GM21360 (cell line): Measurements from ENCODE around the gene COL9A3.

Source experiments
- ATAC-seq: cut with Tn5 transposase; IDR thresholded peaks from one replicate; pipeline ENCODE4 v1.9.1; 2021; ENCODE audit warnings: mild to moderate bottlenecking, moderate library complexity; ENCODE audit not compliant: unreplicated experiment

COL9A3 gene

DNA sequence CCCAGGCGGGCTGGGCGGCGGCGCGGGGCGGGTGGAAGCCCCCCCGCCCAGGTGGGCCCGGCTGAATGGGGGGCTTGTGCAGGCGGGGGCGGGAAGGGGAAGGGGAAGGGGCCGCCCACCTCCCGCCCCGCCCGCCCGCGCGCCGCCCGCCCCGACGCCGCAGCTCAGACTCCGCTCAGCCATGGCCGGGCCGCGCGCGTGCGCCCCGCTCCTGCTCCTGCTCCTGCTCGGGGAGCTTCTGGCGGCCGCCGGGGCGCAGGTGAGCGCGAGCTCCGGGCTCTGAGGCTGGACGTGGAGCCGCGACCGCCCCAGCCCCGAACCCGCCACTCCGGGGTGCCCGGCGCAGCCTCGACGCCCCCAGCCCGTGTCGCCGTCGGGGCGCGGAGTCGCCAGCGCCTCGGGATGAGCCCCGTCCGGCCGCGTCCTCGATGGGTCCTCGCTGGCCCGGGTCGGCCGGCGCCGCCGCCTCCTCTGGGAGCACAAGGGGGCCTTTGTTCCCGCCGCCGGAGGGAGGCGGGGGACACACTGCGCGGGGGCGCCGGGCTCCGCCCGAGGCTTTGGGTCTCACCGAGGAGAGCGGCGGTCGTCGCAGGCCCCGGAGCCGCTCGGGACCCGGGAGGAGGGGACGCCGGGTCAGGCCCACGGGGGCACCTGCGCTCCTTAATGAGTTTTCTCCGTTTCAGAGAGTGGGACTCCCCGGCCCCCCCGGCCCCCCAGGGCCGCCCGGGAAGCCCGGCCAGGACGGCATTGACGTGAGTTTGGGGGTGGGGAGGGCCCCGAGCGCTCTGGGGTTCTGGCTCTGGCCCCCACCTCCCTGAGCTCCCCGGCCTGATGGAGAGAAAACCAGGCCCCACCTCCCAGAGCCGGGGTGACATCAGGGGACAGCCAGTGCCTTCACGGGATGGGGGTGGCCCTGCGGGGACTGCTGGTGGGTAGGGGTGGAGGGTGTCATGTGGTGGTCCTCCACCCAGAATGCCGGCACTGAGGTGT lies at the start of gene COL9A3:
TSS of gene COL9A3 (plus strand) at position 167 of the 990 bp plus-strand sequence. CDS start at position 182, 15 bp downstream.
- ATAC-seq = no peak

GRCh38 chr20:62768234-62768546 lies 48.7 kb upstream of the COL9A3 start:
- no peak for ATAC-seq

GRCh38 chr20:62768551-62769287 lies 48.1 kb upstream of the COL9A3 start:
- ATAC-seq = no peak

- no peak for ATAC-seq
Measured at GRCh38 chr20:62769346-62770071, 47.3 kb upstream of the COL9A3 start.

- no peak for ATAC-seq
Measured at GRCh38 chr20:62770111-62770910, 46.5 kb upstream of the COL9A3 start.

DNA sequence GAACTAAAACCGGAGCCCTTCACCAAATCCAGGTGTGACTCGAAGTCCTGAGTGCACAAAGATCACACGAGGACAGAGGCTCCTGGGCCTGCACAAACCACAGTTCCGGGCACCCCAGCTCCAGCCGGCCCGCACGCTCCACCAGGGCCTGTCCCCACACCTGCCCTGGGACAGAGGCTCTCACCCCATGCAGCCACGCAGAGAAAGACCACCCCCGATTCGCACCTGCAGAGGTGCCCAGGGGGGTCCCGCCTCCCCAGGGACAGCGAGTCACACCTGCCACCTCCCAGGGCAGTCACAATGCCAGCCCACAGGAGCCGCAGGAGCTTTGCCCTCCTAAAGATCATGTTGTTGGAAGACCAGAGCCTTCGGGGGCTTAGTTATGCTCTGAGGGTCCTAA lies 45.9 kb upstream of the COL9A3 start:
- no peak for ATAC-seq

DNA sequence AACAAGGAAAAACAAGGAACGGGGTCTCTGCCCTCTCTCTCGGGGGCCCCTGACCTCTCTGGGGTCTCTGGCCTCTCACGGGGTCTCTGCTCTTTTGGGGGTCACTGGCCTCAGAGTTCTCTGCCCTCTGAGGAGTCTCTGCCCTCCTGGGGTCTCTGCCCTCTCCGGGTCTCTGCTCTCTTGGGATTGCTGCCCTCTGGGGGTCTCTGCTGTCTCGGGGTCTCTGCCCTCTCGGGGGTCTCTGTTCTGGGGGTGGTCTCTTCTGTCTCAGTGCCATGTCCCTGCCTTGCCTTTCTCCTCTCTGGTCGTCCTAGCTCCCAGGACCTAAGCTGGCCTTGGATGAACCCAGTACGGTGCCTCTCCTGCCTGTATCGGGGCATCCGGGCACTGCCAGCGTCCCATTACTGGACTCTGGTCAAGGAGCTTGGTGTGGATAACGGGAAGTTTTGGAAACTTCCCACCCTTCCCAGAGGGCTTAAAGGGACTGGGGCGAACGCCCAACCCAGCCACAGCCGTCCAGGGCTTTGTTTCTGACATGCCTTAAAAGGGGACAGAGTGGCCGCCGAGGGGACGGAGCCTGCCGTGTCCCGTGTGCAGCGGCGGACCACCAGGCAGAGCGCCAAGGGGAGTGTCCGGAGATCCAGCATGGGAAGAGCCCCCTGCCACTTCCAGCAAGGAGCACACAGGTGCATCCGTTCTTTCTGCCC lies 45.3 kb upstream of the COL9A3 start:
- ATAC-seq = no peak

DNA sequence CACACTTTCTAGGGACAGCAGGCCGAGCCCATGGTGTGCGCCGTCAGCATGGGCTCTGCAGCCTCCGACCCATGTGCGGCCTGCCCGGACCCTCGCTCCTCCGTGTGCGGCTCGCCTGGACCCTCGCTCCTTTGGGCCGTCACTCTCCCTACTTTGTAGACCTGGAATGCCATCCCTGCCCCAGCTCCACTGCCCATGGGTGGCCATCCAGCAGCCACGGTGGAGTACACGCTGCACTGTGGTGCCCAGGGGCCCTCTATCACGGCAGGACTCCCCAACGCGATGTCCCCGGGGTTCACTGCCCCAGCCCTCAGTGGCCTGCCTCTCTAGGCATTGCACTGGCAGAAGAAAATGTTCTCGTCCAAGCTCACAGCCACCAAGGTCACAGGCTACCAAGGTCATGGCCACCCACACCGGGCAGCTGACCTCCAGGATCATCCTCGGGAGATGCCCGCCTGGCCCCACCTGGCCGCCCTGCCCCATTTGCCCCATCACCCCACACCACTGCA lies 44.7 kb upstream of the COL9A3 start:
- no peak for ATAC-seq

DNA sequence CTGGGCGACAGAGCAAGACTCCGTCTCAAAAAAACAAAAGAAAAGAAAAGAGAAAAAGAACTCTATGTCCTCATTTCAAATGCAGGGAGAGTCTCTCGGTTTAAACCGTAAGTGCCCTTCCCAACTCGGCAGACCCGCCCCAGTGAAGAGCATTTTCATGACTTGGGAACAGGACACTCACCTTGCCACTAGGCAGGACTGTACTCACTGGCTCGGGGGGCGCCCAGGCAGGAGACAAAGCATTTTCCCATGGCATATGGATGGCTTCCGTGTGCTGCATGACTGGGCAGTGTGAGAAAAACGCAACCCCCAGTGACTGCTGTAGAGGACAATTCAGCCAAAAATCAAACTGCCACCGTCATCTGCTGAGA lies 44.2 kb upstream of the COL9A3 start:
- no peak for ATAC-seq

DNA sequence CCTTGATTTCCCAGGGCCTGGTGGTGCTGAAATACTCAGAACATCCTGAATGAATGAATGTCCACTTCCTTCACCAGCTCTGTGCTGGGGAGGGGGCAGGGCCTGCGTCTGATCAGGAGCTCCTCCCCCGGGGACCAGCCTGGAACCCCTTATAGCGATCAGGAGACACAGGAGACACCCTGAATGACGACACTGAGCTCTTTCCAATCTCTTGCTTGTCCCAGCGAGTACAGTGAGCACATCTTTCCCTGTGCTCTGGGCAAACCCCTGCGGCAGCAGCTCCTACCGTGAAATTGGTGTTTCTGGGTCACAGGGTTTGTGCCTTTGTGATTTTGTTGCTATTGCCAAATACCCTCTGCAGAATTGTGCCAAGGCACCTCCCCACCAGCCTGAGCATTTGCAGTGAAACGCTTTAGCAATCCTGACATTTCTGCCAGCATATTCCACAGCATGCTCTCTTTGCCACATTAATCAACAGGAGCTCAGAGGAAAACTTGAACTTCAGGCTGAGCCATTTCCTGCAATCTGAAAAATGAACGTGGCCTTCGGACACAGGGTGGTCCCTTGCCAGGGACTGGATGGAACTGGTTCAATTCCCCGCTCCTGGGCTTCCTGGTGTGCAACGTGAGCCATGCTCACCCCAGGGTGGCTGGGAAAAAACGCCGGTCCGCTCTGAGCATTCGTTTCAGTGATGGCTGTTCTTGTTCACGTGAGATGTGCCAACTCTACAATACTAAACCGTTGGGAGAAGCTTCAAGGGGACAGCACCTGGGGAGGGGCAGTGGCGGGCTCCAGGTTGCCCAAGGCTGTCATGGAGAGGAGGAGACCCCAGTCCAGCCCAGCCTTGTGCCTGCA lies 43.6 kb upstream of the COL9A3 start:
- no peak for ATAC-seq

DNA sequence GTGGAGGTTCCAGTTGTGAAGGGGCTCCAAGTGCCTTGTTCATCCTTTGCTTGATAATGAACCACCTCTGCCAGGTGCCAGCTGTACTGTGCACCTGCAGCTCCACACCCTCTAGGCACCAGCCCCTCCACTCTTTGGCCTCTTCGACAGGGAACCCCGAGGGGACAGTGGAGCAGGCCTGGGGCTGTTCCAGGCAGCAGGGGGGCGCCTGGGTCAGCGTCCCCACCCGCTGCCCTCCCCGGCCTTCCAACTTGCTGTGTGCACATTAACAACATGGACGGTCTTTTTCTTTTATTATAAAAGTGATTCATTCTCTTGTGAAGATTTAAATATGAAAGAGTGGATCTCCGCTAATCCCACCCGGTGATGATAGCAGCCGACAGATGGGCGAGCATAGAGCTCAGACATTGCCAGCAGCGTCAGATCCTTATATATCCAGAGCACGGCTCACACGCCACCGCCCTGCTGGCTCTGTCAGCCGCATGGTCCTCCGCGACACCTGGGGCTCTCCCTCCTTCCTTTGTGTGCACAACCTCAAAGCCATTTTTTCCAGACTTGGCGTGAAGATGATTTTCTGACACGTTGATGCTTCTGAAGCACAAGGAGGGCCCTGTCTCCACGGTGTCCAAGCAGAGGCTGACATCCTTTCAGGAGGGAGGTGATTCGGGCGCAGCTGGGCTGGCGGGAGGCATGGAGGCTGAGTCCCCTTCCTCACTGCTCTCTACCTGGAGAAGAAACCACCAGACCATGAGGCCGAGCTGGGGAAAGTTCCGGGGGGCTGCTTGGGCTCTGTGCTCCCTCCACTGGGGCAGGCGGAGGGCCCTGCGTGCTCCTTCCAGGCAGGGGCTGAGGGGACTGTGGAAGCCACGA lies 42.8 kb upstream of the COL9A3 start:
- no peak for ATAC-seq

DNA sequence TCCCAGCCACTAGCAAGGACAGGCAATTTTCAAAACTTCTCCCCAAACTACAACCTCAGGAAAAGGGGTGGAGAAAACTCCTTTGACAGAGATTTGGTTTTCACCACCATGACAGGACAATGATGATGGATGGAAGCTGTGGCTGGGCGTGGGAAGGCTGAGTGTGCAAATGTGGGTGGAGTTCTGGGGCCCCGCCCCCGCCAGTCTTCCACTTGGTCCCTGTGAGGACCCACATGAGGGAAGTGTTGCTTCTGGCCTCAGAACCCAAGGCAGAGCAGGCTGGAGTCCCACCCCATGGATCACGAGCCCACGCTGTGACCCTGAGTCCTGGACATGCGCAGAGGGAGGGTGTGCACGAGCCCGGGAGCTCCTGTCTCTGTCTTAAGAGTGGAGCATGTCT lies 42.1 kb upstream of the COL9A3 start:
- no peak for ATAC-seq

DNA sequence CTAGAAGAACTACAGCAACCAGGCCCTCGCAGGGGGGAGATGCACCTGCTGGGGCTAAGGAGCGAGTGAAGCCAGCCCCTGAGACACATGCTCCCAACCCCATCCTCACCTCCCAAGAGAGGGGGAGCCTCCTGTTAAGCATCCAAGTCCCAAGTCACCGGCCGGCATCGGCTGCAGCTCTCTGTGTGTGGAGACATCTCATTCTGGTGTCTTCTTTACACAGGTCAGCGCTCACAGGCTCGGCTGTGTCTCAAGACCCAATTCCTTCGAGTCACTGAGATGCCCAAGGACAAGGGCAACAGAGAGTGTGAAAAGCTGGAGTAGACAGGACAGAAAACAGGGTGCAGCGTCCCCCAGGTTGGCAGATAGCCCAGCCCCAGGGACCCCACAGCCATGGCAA lies 41.6 kb upstream of the COL9A3 start:
- no peak for ATAC-seq

- no peak for ATAC-seq
Measured at GRCh38 chr20:62776035-62776691, 40.7 kb upstream of the COL9A3 start.

- ATAC-seq = no peak
Measured at GRCh38 chr20:62776692-62777527, 39.9 kb upstream of the COL9A3 start.

GRCh38 chr20:62777528-62777830 lies 39.4 kb upstream of the COL9A3 start:
- ATAC-seq = no peak

DNA sequence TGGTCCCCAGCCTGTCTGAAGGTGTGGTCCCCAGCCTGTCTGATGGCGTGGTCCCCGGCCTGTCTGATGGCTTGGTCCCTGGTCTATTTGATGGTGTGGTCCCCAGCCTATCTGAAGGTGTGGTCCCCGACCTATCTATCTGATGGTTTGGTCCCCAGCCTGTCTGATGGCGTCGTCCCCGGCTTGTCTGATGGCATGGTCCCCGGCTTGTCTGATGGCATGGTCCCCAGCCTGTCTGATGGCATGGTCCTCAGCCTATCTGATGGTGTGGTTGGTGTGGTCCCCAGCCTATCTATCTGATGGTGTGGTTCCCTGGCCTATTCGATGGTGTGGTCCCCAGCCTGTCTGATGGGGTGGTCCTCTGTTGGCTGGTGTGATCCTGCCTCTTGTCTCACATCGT lies 38.8 kb upstream of the COL9A3 start:
- no peak for ATAC-seq
